GM19463 (cell line): ENCODE measurements around the gene BRINP2.

ENCODE experiments used
- ATAC-seq: cut with Tn5 transposase; IDR thresholded peaks from one replicate; pipeline ENCODE4 v1.9.1; 2021; ENCODE audit warnings: mild to moderate bottlenecking, moderate library complexity; ENCODE audit not compliant: unreplicated experiment

BRINP2 gene

DNA sequence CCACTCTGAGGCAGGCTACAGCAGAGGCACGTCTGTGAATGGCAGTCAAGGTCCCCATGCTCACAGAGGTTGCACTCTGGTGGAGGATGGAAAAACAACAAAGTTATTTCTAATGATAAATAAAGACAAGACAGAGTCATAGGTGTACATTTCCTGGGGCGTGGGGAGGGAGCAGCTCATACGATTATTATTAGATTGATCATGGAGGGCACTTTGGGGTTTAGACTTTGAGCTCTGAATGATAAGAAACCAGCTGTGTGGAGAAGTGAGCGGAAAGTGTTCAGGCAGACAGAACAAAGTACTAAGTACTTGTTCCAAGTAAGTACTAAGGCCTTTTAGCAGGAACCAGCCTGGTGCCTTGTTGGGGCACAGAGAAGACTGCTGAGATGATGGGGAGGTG, 86.8 kb downstream of the BRINP2 start:
- ATAC-seq: no peak

- no peak for ATAC-seq
Measured at GRCh38 chr1:177270863-177271262, 100.1 kb downstream of the BRINP2 start.

DNA sequence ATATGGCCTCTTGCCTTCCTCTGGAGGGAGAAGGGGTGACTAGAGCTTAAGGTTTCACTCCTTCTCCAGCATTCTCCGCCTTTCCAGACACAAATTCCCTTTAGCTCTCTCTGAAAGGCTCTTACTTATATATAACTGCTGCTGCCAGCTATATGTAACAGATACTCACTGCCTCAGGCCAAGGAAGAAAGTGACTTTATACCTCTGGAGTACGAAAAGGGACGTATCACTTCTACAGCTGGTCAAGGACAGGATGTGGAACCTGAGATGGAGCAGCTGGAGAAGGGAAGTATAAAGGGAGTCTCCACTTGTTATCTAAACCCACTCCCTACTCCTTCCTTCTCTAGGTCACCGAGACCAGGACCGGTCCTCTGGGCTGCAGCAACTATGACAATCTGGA, 102.4 kb downstream of the BRINP2 start:
- no peak for ATAC-seq

DNA sequence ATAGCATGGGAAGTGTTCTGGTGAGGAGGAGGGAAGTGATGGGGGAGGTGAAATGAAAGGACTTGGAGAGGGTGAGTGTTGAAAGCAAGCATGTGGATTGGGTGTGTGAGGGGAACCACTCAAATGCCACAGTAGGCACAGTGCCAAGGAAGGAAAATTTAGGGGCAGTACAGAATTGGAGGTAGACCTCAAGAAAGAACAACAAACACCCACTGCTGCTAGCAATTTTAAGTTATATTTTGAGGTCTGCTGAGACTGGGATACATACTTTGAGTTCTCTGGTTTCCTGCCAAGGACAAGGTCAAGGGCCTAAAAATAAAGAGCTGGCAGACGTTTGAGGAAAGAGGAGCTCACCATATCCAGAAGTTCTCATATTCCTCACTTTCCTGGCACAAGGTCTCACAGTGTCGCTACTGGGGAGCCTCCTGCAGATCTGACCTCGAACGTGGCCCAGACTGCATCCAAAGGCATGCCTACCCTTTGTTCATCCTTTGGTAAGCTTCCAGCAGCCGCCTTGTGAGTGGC, 104.0 kb downstream of the BRINP2 start:
- ATAC-seq: no peak

DNA sequence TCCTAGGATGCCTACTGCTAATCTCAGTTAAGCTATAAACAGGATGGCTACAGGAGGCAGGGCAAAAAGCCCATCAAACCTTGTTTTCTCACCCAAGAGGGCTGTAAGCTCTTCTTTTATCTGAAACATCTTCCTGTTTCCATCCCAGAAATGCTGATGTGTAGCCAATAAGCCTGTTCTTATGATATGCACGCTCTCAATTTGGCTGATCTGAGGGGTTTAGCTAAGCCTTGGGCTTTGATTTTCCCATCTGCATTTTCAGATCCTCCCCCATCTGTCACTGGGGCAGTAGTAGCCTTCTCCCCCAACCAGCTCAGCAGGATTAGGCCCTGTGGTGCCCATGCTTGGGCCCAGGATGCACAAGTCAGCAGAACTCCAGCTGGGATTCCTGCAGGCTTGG, 105.0 kb downstream of the BRINP2 start:
- no peak for ATAC-seq

GRCh38 chr1:177278626-177279390, 108.0 kb downstream of the BRINP2 start:
- no peak for ATAC-seq

DNA sequence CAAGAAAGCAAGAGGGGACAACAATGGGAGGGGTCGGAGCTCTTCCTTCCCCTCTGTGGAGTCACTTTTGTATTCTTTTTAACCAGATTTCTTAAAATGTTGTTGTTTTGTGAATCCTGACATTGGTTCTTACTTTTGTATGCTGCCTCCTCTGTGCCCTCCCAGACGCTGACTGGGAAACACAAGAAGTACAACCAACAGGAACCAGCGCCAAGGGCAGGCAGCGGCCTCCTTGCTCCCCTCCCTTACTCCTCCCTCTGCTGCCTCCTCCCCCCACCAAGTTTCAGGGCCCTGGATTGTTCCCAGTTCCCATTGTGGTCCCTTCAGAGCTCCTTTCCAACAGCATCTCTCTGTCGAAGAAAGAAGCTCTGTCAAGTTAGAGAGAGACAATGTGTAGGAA, 111.1 kb downstream of the BRINP2 start:
- no peak for ATAC-seq

DNA sequence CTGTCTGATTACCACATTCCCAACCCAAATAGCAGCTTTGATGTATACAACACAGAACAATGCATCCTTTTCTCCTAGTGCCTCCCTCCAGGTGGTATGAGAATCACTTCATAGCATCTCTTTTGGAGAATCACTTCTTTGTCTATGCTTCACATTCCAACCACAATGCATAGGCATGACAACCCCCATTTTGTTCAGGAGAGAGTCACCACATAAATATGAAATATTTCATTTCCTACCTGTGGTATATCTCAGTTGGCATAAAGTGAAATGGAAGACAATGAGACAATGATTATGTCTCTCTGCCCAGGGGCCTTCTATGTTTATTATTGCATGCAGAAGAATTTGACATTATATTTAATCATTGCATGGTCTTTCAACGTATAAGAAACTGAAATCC, 112.2 kb downstream of the BRINP2 start:
- ATAC-seq: no peak

DNA sequence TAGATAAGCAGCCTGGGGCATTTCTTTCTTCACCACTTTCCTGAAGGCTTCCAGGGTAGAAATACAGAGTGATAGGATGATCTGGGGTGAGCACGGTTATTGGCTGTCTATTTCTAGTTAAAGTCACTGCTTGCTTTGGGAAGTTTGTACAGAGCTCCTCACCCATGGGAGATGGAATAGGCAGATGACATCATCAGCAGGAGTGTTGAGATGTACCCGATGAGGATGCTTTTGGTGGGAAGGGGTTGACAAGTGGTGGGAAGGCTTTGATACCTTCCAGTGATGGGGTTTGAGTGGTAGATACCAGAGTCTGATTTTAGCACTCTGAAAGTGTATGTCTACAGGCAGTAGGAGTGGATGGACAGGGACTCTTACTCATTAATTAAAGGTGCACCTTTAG, 112.6 kb downstream of the BRINP2 start:
- no peak for ATAC-seq

GRCh38 chr1:177286396-177286795, 115.6 kb downstream of the BRINP2 start:
- no peak for ATAC-seq

DNA sequence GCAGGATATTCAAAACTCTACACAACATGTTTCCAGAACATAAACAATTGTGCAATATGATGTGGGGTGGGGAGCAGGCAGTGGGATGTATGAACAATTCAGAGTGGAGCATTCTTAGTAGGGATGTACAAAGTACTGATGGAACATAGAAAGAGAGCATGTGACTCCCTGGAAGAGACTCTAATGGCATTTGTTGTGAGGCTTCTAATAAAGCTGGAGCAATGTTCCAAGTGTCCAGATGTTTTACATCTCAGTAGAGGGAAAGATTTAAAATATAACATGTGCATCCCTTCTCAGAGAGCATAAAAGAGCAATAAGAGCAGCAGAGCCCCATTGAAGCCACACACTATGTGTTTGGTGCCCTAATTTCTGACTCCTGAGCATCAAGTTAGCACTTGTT, 116.5 kb downstream of the BRINP2 start:
- ATAC-seq: no peak

- ATAC-seq: no peak
Measured at GRCh38 chr1:177287994-177288393, 117.2 kb downstream of the BRINP2 start.

GRCh38 chr1:177289532-177289931, 118.8 kb downstream of the BRINP2 start:
- ATAC-seq: no peak

- no peak for ATAC-seq
Measured at GRCh38 chr1:177300431-177300830, 129.7 kb downstream of the BRINP2 start.

DNA sequence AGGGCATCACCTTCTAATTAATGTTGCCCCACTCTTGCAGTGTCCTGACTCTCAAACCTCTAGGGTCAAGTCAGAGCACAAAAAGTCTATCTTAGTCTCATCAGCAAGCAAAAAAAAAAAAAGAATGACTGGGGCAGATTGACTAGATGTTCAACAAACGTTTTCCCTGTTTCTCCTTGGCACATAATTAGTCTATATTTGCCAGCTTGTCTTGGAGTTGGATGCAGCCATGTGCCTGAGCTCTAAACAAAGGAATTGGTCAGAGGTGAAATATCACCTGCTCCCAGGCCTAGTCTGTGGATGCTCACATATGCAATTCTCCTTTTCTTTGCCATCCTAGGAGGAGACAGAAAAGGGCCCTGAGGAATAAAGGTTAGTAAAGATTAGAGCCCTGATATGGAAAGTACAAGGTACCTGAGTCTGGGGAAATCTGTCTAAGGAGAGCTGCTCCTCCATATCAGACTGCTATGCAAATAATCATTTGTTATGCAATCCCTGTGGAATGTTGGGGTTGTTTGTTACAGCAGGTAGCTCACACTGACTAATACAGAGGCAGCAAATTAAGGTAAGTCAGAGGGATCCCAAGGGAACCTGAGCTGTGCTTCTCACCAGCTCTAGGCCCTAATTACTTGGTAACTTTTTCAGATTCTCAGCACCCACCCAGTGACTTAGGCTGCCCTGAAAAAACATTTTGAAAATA, 130.8 kb downstream of the BRINP2 start:
- no peak for ATAC-seq

DNA sequence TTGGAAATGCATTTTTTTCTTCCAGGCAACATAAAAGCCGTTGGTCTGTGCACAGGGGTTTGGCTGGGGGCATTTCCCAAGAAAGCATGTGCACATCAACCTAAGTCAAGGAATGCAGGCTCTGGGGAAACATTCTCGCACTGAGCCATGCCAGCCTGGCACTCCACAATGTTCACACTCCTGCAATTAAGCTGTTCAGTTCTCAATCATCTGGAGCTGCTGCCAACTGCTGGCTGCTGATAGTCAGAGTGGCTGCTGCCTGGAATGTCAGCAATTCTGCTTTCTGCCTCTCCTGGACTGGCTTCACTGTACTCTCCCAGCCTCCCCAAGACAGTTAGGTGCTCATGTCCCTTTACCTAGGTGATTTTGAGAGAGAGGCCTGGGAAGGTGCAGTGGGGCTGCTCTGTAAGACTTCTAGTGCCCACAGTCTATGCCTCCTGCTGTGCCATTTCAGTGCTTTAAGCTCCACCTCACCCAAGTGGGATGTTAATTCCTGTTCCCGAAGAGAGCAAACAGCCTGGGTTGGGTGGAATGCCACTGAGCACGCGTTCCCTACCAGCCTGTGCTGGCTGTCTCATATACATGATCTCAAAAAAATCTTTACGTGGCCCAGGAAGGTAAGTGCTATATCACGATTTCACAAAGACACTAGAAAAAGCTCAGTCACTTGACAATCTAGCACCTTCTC, 131.7 kb downstream of the BRINP2 start:
- no peak for ATAC-seq

- ATAC-seq: no peak
Measured at GRCh38 chr1:177305040-177306018, 134.6 kb downstream of the BRINP2 start.

DNA sequence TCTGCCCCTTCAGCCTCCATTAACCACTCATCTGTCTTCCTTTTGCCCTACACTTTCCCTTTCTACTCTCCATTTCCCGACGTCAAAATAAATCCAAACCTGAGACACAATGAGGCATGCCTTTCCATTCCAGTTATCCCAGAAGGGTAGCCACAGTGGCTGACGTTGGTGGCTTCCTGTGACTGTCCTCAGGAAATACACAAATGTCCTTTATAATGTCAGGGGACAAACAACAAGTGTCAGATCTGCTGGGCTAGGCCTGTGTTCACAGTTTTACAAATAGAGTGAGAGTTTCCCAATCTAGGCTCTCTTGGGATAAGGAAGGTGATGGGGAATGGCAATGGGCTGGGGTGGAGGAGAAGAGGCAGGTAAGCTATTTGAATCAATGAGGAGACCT, 135.3 kb downstream of the BRINP2 start:
- no peak for ATAC-seq

- no peak for ATAC-seq
Measured at GRCh38 chr1:177306981-177307380, 136.2 kb downstream of the BRINP2 start.

- no peak for ATAC-seq
Measured at GRCh38 chr1:177307771-177308170, 137.0 kb downstream of the BRINP2 start.

- no peak for ATAC-seq
Measured at GRCh38 chr1:177309880-177310279, 139.1 kb downstream of the BRINP2 start.
